Measurements from ENCODE around the gene DIPK1C.
A peak's percentile ranks its signal among the peaks of the same experiment; 100 is the strongest.

DIPK1C gene

GRCh38 chr18:74457043-74457724, at the start of gene DIPK1C:
DIPK1C (minus strand) TSS chr18:74457308; CDS start chr18:74457259, 49 bp downstream.
- H3K4me3 ChIP-seq (ENCODE audit: low read depth, low read length): no peak within 1 kb of the TSS
- no peak for TF ChIP-seq CTCF (IDR thresholded peaks at IDR 0.05; ENCODE audit: insufficient read depth, low read depth, low read length, missing control alignments)
- DNase-seq (ENCODE audit: low read depth): no peak

- TF ChIP-seq CTCF (IDR thresholded peaks at IDR 0.05; ENCODE audit: insufficient read depth, low read depth, low read length, missing control alignments): no peak
- no peak overlapping the region for H3K4me3 ChIP-seq (ENCODE audit: low read depth, low read length)
- no peak for DNase-seq (ENCODE audit: low read depth)
Observed at GRCh38 chr18:74506448-74507084, 49.5 kb upstream of the DIPK1C start.

DNA sequence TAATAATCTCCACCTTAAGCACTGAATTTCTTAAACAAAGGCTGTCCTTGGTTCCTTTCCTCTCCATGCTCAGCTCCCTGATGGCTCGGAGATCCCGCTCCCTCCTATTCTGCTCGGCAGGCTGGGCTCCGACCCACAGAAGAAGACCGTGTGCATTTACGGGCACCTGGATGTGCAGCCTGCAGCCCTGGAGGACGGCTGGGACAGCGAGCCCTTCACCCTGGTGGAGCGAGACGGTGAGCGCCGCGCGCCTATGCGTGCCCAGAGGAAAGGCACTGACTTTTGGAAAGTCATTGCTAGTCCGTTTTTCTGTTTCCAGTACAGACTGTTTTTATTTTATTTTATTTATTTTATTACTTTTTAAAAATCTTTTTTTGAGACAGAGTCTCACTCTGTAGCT, 48.7 kb upstream of the DIPK1C start:
- no peak for TF ChIP-seq CTCF (IDR thresholded peaks at IDR 0.05; ENCODE audit: insufficient read depth, low read depth, low read length, missing control alignments)
- no peak overlapping the region for H3K4me3 ChIP-seq (ENCODE audit: low read depth, low read length)
- DNase-seq (ENCODE audit: low read depth): no peak

- H3K4me3 ChIP-seq (ENCODE audit: low read depth, low read length): no peak overlapping the region
- DNase-seq (ENCODE audit: low read depth): no peak
- no peak for TF ChIP-seq CTCF (IDR thresholded peaks at IDR 0.05; ENCODE audit: insufficient read depth, low read depth, low read length, missing control alignments)
Observed at GRCh38 chr18:74503137-74503536, 46.0 kb upstream of the DIPK1C start.

DNA sequence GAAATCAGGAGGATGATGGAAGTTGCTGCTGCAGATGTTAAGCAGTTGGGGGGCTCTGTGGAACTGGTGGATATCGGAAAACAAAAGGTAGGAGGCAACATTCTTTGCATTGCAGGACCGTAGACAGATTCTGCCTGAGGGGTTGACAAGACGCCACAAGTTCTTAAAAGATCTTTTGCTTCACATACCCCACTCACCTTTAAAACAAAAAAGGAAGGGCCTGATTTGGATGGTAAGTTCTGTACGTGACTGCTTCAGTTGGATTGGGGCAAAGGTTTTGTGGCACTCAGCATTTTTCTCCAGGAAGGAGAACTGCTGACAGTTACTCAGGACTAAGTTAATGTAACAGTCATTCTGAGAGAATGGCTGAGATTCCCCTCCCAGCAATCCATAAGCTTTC, 44.3 kb upstream of the DIPK1C start:
- peak overlapping the region; percentile 77 for H3K4me3 ChIP-seq (ENCODE audit: low read depth, low read length)
- no peak for TF ChIP-seq CTCF (IDR thresholded peaks at IDR 0.05; ENCODE audit: insufficient read depth, low read depth, low read length, missing control alignments)
- DNase-seq (ENCODE audit: low read depth): no peak

- H3K4me3 ChIP-seq (ENCODE audit: low read depth, low read length): peak overlapping the region; percentile 77
- peak; percentile 22 for DNase-seq (ENCODE audit: low read depth)
Observed at GRCh38 chr18:74500774-74501173, 43.7 kb upstream of the DIPK1C start.

GRCh38 chr18:74500372-74500771, 43.3 kb upstream of the DIPK1C start:
- no peak for TF ChIP-seq CTCF (IDR thresholded peaks at IDR 0.05; ENCODE audit: insufficient read depth, low read depth, low read length, missing control alignments)
- no peak for DNase-seq (ENCODE audit: low read depth)
- peak overlapping the region; percentile 77 for H3K4me3 ChIP-seq (ENCODE audit: low read depth, low read length)

Measured in GM12865 (cell line).